K562 (cell line): ENCODE data around the gene AMN1. TPM values are rescaled to one million over a fixed set of nuclear protein-coding genes. Genes with fewer than 3 reads are reported as not detected.
A peak's percentile ranks its signal among the peaks of the same experiment; 100 is the strongest.

ENCODE experiments used
- CHAMP1 ChIP-seq: fragments of 450-650 bp; IDR thresholded peaks from 2 replicates; pipeline ENCODE4 v1.6.1; 2016; ENCODE audit warnings: mild to moderate bottlenecking
- DEAF1 ChIP-seq: fragments of 450-650 bp; formaldehyde crosslinking; IDR thresholded peaks from 2 replicates; pipeline ENCODE4 v1.4.0; 2020; ENCODE audit warnings: mild to moderate bottlenecking, moderate library complexity
- DMBX1 ChIP-seq: fragments of 250-450 bp; sonication (Bioruptor Pico); IDR thresholded peaks from 2 replicates; pipeline ENCODE4 v1.8.0; 2022; ENCODE audit warnings: inconsistent platforms, mild to moderate bottlenecking, moderate library complexity, borderline replicate concordance
- ETS2 ChIP-seq: IDR thresholded peaks from 2 replicates; pipeline ENCODE4 v1.6.1; 2016; ENCODE audit warnings: borderline replicate concordance, missing genetic modification characterization, mild to moderate bottlenecking, moderate library complexity, missing compliant biosample characterization; ENCODE audit not compliant: poor library complexity, severe bottlenecking
- HDAC1 ChIP-seq, 2 experiments: fragments of 450-650 bp; IDR thresholded peaks; 2 replicates each; pipeline ENCODE4 v1.6.1; 2016 to 2017; ENCODE audit warnings: inconsistent platforms in 1 of 2, mild to moderate bottlenecking in 1 of 2, moderate library complexity in 1 of 2
- HINFP ChIP-seq: fragments of 450-650 bp; conservative IDR thresholded peaks from 2 replicates; pipeline ENCODE4 v1.6.1; 2016; ENCODE audit warnings: missing genetic modification characterization, low read depth, mild to moderate bottlenecking, control low read depth, missing compliant biosample characterization
- HLTF ChIP-seq: fragments of 450-650 bp; IDR thresholded peaks from 2 replicates; pipeline ENCODE4 v1.6.1; 2016
- KLF16 ChIP-seq: IDR thresholded peaks from 2 replicates; pipeline ENCODE4 v1.6.1; 2016; ENCODE audit warnings: antibody characterized with exemption
- PKNOX1 ChIP-seq: fragments of 450-650 bp; IDR thresholded peaks from 2 replicates; pipeline ENCODE4 v1.6.1; 2016
- RFX5 ChIP-seq: IDR thresholded peaks from 2 replicates; pipeline ENCODE4 v1.6.1; 2011; ENCODE audit warnings: low read depth, mild to moderate bottlenecking, improper control_type of control experiment, low read length
- SLC30A9 ChIP-seq: fragments of 250-450 bp; sonication (Bioruptor Pico); IDR thresholded peaks from 2 replicates; pipeline ENCODE4 v1.8.0; 2022; ENCODE audit warnings: mild to moderate bottlenecking, moderate library complexity
- TFAP4 ChIP-seq: sonication (generic); formaldehyde crosslinking; IDR thresholded peaks from 2 replicates; pipeline ENCODE4 v1.8.0; 2022; ENCODE audit warnings: missing genetic modification reagents, mild to moderate bottlenecking, moderate library complexity, borderline replicate concordance
- THAP12 ChIP-seq: fragments of 250-450 bp; sonication (Bioruptor Pico); IDR thresholded peaks from 2 replicates; pipeline ENCODE4 v1.9.0; 2021; ENCODE audit warnings: mild to moderate bottlenecking, inconsistent platforms
- ZC3H8 ChIP-seq: fragments of 450-650 bp; IDR thresholded peaks from 2 replicates; pipeline ENCODE4 v1.6.1; 2017
- ZNF175 ChIP-seq: fragments of 200-800 bp; sonication (Bioruptor generic); IDR thresholded peaks from 2 replicates; pipeline ENCODE4 v1.6.1; 2016; ENCODE audit warnings: low read depth, mild to moderate bottlenecking, missing genetic modification characterization, missing compliant biosample characterization
- ZNF224 ChIP-seq: sonication (generic); formaldehyde crosslinking; IDR thresholded peaks from 2 replicates; pipeline ENCODE4 v1.8.0; 2022; ENCODE audit warnings: mild to moderate bottlenecking, missing genetic modification reagents
- ZNF311 ChIP-seq: fragments of 250-450 bp; sonication (Bioruptor Pico); IDR thresholded peaks from 2 replicates; pipeline ENCODE4 v1.4.0; 2020; ENCODE audit warnings: mild to moderate bottlenecking, moderate library complexity
- polyA plus RNA-seq, 8 experiments: library from polyadenylated mRNA; depleted of rRNA in 4 of 8; stranded (reverse) in 5 of 8; unstranded in 3 of 8; fragments of >200 nt; fragmentation: Nextera tagmentation in 2 of 8; fragmentation: Illumina TruSeq in 1 of 8; extraction: Ambion mirVana in 2 of 8; extraction: Trizol in 1 of 8; gene quantifications; 2 replicates each; pipeline versions ENCODE4 v1.2.1 to v1.2.3, GENCODE V29; 2011 to 2014; ENCODE audit warnings: inconsistent platforms in 1 of 8, missing spikeins in 1 of 8
- total RNA-seq, 7 experiments: library from RNA; depleted of rRNA in 6 of 7; stranded (reverse); fragments of >200 nt in 6 of 7; fragmentation: Illumina TruSeq in 2 of 7; extraction: Trizol in 2 of 7; gene quantifications; 2 replicates each; pipeline versions ENCODE4 v1.2.1 to v1.2.3, GENCODE V29; 2011 to 2021; ENCODE audit warnings: low replicate concordance in 1 of 7

Gene AMN1
- total and polyA plus RNA-seq, 9 of the 15 experiments (the other 6 are each of a cell fraction or from before 2014, with no cell fraction given) = 5.2 to 27.6 (median 13.0) TPM

- TF ChIP-seq CHAMP1 (peak; percentile 74), RFX5 (no peak), DMBX1 (CRISPR knock-in tag) (no peak), ETS2 (tag) (no peak), ZNF311 (CRISPR knock-in tag) (no peak), THAP12 (CRISPR knock-in tag) (no peak), DEAF1 (CRISPR knock-in tag) (no peak), HINFP (tag) (no peak), HDAC1 (IDR thresholded peaks at IDR 0.05) (peak in 1 of 2 experiments; percentile 57; a peak in 1 of 4 replicates), PKNOX1 (peak; percentile 97), ZNF224 (no peak), KLF16 (0 out of 2 replicates have a peak, but pooled peaks have one; percentile 6), ZNF175 (CRISPR knock-in tag) (no peak), TFAP4 (CRISPR knock-in tag) (peak; percentile 66; the same call in 1 of the 2 replicates), ZC3H8 (no peak), SLC30A9 (CRISPR knock-in tag) (no peak), HLTF (no peak)
Measured at GRCh38 chr12:31659087-31659942, 69.5 kb downstream of the AMN1 start, which contains the start of gene ETFBKMT (continued).
